Kidney tubule cell (primary cell): Measurements from ENCODE around the gene NSG1.

Experiments used
- DNase-seq: peaks from one replicate; pipeline ENCODE4 v3.0.0-alpha.2; 2018; ENCODE audit warnings: low spot score

NSG1 gene

DNA sequence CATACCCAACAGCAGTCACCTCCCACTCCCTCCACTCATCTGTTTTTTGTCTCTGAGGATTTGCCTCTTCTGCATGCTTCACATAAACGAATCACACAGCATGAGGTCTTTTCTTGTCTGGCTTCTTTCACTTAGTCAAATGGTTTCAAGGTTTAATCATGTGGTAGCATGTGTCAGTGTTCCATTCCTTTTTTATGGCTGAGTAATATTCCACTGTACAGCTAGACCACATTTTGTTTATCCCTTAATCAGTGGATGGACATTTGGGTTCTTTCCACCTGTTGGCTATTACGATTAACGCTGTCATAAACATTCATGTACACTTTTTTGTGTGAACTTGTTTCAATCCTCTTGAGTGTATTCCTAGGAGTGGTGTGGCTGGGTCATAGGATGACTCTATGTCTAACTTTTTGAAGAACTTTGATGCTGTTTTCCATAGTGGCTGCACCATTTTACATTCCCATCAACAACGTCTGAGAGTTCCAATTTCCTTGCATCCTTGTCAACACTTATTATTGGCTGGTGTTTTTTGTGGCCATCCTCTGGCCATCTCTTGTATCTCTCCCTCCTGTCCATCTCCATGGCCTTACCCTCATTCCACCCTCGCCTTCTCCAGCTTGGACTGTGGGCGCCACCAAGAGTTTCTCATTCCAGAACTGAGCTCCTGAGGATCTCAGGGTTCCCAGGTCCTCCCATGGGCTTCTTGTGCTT, 12.4 kb upstream of the NSG1 start:
- no peak for DNase-seq

DNA sequence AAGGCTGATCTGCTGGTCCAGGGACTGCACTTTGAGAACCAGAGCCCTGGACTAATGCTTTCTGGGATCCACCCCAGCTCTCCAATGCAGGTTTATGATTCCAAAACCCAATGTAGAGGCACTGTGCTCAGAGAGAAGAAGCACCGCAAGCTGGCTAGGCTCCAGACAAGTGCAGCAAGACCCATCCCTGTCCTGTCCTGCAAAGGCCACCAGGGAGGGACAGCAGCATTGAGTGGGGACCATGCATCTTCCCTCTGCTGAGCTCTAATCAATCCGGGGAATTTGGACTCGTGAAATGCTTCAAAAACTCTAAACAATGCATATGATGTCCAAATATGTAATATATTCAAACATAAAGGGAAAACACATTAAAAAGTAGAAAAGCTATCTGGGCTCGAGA, 10.8 kb upstream of the NSG1 start:
- DNase-seq = no peak

DNA sequence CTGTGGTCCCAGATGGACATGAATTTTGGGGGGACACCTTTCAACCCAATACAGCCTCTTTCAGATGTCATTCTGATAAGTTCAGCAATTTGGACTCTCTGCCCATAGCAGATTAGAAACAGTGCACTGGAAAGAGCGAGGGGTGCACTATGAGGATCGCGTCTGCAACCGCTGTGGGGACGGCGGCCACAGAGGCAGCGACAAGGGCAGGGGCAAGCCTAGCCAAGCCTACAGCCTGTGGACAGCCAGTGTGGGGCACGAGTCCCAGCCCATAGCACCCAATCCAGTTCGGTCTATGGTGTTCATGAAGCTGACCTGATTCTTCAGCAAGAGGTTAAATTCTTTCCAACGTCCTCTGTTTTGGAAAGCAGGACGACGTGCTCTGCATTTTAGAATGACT, 9.7 kb upstream of the NSG1 start:
- no peak for DNase-seq

DNA sequence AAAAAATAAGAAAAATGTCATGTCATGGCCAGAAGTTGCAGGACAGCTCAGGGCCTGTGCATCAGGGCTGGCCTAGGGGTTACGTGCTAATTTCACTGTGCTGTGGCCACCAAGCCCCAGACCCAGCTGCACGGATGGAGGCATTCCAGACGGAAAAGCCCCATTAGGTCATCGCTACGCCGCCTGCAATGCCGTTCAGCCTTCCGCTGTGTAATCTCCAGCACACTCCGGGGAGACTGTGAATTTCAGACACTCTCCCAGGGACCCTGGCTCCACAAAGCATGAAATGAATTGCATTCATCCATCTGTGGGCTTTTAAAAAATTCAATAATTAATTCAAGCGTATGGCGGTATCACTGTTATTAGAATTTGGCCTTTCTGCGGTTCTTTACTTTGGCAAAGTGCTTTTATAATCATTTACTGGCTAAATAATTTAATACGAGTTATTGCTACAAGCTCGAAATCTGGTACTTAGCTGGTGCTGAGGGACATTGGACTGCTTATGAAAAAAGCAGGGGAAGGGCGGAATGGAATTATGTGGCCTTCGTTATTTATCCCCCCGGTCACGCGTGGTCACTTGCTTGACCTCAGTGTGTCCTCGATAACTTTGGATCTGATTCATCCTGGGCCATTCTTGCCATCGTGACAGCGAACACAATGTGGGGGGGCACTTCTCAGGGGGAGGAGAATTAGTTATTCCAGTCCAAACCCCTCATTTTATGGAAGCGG, 9.0 kb upstream of the NSG1 start:
- DNase-seq = no peak

DNA sequence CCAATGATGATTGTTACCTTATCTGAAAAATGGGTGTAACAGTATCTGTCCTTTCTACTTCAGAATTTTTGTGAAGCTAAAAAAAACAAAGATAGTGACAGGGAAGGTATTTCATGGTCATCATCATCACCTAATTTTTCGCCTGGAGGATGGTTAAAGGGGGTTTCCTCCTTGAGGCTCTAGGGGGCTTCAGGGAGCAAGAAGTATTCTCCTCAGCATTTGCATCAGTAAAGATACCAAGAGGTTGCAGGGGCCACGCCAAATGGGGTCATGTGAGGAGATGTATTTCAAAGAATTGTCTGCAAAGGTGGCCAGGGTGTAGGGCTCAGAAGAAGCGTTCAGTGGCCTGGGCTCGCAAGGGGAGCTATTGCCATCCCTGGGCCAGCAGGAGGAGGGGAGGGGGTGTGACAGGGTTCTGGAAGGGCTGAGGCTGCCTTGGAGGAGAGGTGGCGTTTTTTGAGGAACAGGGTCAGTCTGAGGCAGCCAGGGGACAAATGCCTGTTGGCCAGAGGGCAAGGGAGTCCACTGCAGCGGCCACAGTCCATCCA, 7.3 kb upstream of the NSG1 start:
- no peak for DNase-seq

DNA sequence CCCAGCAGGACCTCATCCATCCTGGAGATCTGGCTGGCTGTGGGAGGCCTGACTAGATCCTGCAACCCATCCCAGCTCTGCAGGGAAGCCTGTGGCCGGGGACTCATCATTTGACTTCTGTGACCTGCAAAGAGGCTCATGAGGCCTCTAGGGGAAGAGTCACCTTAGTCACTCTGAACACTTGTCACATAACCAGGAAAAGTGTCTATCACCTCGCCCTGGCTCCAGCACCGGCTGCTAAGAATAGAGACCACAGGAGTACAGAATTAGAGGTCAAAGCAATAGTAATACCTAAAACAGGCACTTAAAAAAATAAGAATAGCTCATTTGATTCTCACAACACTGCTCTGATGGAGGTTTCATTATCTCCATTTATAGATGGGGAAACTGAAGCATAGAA, 3.8 kb upstream of the NSG1 start:
- DNase-seq = no peak

DNA sequence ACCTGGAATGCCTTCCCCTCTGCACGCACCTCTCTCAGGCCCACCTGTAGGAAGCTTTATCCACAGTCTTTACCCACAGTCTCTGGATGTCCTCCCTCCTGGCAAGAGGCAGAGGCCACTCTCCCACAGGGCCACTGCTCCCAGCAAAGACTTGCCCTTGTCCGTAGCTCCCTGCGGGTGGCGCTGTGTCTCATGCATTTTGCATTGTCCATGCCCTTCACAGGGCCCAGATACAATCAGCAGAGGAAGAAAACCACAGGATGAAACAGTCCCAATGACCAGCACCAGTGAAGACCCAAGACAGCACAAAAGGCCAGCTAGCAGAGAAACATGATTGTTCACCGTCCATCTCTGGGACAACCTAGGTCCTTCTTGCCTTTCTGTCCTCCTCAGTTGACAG, 2.1 kb upstream of the NSG1 start:
- DNase-seq = peak; percentile 32

DNA sequence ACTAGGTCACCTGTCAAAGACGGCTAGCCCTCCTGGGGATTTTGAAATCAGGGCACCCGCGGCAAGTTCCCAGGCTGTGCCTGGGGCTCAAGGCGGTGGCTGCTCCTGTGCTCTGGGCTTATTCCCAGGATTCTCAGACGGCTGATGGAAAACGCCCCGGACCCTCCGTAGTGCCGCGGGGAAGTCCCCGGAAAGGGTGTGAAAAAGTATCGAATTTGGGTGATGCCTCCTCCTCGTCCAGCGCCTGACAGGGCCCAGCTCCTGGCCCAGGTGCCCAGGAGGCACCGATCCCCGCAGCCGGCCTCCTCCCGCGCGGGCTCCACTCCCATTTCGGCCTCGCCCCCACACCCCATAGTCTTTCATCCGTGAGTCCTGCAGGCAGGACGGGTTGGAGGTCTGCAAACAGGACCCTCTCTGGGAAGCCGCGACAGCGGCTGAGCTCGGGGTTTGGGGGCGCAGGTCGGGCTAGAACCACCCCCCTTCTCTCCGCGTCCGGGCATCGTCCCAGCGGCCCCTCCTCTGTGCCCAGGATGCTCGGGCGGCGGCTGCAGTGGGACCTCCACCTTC, 1.1 kb upstream of the NSG1 start:
- DNase-seq = no peak

DNA sequence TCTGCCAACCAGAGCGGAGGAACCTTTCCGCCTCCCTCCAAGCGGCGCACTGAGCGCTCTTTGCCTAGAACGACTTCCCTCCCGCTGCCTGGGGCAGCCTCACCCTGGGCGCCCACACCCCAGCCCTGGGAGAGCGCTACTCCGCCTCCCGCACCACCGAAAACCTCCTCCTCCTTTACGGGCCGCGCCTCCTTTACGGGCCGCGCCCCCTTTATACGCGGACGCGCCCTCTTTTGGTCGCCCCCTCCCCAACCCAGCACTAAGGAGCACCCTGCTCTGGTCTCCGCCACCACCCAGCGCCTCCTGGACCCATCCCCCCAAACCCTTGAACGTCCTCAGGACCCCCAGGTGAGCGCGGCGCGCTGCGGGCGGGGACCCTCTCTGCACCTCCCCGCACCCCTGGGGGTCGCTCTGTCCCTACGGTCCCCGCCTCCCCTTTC, 586 bp upstream of the NSG1 start:
- no peak for DNase-seq

DNA sequence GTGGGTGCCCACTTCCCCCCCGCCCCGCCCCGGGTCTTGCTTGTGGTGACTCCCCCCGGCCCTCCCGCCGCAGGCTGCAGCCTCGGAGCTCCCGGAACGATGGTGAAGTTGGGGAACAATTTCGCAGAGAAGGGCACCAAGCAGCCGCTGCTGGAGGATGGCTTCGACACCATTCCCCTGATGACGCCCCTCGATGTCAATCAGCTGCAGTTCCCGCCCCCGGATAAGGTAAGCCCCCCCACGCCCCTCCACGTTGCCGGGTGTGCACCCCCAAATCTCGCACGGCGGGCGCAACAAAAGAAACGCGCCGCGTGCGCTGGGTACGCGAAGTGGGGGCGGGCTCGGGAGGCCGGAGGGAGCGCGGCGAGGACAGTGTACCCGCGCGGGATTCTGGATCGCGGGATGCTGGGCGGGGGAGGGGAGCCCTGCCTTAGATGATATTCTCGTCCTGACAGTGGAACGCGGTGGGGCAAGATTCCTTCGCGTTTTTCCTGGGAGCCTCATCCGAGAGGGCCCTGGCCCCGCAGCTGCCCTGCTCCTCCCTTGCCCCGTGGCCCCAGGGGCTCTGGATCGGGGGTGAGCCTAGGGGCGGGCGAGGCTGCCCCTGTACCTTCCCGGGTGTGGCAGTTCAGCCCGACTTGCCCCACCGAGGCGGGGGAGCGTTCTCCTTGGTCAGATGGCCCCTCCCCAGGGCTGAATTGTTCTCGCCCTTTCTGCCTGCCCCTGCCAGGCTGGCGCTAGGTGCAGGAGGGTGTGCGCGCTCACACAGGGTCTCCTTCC, 819 bp downstream of the NSG1 start:
- DNase-seq = no peak

DNA sequence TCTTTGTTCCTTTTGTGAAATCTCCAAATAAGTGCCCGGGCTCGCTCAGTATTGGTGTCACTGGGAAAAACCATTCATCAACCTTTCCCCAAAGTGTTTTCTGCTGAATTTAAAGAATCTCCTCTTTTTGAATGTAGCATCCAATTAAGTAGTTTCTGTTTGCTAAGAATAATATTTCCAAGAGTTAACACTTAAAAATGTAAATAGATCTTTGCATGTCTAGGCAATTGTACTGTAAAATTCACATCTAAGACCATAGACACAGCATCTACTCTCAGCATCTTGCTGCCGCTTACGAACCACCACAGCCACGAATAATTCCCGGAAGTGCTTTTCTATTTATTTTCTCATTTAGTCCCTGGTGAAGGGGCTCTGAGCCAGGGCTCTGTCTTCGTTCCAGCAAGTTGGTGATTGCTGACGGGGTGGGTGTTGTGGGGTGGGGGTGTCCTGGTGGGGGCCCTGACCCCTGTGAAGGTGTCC, 1.4 kb downstream of the NSG1 start:
- no peak for DNase-seq

DNA sequence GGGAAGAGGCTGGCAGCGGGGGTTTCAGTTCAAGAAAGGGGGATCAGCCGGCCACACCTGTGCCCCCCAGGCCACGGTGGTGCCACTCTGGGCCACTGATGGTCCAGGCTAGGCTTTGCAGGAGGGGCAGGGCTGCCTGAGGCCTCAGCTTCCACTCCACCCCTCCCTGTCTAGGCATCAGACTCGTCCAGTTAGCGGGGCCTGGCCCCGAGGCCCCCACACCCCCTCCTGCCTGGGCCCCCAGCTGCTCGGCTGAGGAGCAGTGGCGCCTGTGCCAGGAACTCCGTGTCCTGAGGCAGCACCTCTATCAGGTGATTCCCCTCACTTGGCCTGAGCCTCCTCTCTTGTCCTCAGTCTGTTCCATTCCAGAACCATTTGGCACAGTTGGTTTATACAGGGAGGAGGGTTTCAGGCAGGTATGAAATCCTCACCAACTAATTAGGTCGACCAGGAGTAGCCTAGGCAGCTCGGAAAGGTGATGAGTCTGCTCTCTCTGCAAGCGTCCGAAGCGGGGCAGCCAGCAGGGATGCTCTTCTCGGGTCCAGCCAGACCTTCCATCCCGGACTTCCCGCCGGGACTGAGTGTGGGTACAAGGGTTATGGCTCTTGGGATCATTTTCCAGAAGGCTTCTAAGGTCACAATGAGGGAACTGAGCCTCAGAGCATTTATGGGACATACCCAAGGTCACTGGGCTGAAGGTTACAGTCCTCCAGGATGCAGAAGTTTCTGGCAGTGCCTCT, 2.1 kb downstream of the NSG1 start:
- no peak for DNase-seq

DNA sequence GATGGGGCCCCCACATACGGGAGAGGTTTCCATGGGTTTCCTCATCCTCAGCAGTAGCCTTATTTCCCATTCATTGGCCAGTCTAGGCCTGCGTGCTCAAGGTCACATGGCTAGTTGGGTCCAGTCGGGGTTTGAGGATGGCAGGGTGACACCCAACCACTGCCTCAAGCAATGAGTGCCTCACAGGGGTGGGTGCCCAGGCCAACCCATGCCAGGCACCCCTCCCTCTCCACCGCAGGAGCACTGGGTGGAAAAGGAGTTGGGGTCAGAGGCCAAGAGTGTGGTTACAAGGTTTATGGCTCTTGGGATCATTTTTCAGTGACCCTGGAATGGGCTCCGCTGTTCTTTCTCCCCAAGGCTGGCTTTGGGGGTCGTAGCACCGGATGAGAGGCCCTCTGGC, 3.1 kb downstream of the NSG1 start:
- DNase-seq = no peak

DNA sequence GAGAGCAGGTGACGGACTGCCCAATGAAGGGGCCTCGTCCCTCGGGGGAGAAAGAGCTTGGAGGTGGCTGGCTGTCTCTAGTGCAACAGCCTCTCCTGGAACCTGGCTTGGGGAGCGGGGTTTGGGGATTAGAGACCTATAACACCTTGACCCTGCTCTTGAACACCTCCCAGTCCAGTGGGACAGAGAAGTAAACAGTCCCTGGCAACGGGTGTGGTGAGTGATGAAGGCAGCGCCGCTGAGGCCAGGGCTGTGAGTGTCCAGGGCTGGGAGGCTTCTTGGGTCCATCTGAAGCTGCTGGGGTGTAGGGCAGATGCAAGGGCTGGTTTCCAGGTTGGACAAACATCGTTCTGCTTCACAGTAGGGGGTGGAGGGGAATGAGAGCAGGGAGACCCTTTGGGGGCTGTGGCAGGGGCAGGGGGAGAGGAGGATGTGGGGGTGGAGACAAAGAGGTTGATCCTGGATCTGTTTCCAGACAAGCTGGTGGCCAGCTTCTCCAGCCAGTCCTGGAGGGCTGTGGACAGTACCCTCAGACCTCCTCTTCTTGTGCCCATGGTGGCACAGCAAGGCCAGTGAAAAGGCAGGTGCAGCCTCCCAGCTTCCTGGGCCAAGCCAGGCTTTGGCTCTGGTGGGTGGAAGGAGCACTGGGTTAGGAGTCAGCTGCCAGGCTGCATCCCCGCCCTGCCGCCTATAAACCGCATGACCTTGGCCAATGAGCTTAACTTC, 3.8 kb downstream of the NSG1 start:
- no peak for DNase-seq

DNA sequence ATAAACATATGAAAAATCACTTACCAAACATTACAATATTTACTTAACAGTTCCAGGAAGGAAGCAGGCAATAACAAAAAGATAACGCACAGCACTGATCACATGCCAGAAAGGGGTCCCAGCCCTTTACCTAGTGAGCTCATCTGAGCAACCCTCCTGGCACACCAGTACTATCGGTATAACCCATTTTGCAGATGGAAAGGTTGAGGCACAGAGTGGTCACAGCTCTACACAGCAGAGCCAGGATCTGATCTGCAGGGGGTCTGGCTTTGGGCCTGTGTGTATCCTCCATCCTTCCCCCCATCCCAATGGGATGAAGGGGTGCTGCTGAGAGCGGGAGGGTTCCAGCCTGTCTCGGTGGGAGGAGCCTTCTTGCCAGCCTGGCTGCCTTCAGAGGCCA, 5.0 kb downstream of the NSG1 start:
- no peak for DNase-seq

DNA sequence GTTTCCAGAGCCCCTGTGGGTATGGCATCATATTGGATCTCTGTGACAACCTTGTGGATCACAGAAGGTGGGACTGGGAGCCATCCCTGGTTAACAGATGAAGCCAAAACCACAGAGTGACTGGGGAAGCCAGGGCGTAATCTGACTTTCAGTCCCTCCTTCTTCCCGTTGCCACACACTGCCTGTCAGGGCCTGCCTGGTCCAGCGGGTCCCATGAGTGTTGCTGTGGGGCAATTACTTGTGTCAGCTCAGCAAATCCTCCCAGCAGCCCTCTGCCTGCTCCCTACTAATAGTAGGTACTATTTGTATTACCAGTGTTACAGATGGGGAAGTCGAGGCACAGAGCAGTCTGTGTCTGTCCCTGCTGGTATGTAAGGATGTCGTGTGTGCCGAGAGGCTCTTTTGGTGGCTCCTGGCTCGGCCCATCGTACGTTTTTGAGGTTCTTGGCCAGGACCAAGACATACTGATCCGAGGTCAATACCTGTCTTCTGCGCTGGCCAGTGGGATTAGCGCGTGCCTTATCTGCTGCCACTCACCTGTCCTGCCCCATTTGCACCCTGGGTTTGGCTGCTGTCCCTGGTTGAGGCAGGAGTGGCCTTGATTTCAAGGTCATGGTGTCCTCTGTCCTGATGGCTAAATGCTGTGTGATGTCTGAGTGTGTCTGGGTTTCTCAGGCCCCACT, 5.7 kb downstream of the NSG1 start:
- no peak for DNase-seq

DNA sequence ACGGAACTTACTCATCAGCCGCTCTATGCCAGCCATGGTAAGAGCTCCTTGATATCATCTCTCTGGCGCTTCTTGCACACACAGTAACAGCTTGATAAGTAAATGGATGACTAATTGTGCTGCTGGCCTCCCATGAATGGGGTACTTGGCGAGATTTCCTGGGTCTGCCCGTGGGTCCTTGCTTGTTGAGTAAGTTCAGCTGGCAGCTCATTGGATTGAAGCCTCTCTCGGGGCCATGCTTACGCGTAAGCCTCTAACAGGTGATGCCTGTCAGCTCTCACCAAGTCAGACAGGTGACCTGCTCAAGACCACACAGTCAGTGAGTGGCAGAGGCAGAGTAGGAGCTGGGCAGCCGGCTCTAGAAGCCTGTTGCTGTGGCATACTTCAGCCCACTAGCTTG, 7.7 kb downstream of the NSG1 start:
- peak; percentile 21 for DNase-seq

DNA sequence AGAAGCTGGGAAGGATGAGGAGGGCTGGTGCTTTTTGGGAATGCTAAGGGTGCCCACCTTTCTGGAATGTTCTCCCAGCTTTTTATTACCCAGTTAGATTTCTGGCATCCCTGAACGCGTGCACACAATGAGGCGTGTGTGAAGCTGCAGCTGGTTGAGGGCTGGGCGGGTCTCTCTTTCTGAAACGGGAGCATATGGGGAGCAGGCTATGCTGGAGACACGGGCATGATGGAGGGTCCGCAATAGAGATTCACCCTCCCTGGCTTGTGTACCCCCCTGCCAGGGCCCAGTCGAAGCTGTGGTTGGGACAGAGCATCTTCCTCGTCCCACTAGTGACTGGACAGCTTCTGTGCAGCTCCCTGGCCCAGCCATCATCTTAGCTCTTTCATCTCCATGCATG, 8.5 kb downstream of the NSG1 start:
- DNase-seq = no peak

DNA sequence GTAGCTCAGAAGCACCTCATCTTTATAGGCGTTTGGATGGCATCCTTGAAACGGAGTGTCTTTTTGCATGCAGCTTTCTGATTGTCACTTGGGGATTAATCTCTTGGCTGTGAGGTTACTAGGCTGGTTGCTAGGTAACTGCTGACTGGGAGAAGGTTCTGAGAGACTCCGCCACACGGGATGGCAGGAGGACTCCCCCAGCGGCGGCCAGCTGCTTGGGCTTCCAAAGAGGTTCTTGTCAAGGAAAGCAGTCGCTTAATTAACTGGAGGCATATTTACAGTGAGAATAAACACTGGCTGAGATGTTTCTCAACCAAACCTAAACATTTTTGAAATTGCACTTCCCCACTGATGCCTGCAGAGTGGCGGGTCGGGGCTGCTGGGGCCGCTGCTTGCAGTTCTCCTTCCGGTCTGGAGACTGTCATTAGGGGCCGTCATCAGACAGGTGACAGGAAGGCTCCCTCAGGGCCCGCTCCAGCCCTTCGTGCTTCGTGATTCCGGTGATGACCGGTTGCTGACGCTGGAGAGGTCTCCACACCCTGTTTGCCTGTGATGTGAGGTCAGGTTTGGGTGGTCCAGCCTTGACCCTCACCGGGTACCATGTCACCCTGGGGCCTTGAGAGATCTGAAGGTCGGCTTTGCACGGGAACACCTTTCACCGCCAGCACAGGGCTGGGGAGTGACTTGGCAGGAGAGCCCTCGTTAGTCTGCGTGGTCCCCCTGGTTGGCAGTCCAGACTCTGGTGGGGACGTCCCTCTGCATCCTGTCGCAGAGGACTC, 9.1 kb downstream of the NSG1 start:
- peak; percentile 22 for DNase-seq
